Aortic smooth muscle cell (primary cell): ENCODE data around the gene DLX1. TPM values are rescaled to one million over a fixed set of nuclear protein-coding genes. Genes with fewer than 3 reads are reported as not detected.

ENCODE experiments used
- total RNA-seq: library from RNA; depleted of rRNA; stranded (reverse); fragments of >200 nt; gene quantifications from 2 replicates; pipeline ENCODE4 v1.2.3, GENCODE V29; 2014

Gene DLX1
- total RNA-seq, result 0.53 and 0.62 TPM in 2 replicates

GRCh38 chr2:172085460-172086159, at the start of gene DLX1:
TSS of gene DLX1 (plus strand) at chr2:172085507. CDS start at chr2:172085678, 171 bp downstream.

GRCh38 chr2:172102391-172103359, 17.4 kb downstream of the DLX1 start, which contains the start of gene DLX2:
TSS of gene DLX2 (minus strand) at chr2:172102900. CDS start at chr2:172102538, 362 bp downstream.

Other genes with a start within 250 kb of the DLX1 start
- gene SLC25A12, start 191.3 kb upstream of the DLX1 start, total RNA-seq, result 21.4 and 23.8 TPM in 2 replicates
- 39.4 and 43.6 TPM in 2 replicates for gene HAT1, start 163.0 kb upstream of the DLX1 start, total RNA-seq
- gene METAP1D, start 85.6 kb upstream of the DLX1 start, total RNA-seq, result 4.1 and 7.1 TPM in 2 replicates
- 0.12 and 0.13 TPM in 2 replicates for gene DLX2, start 17.4 kb downstream of the DLX1 start, total RNA-seq